HTR-8/SVneo (cell line): ENCODE results near the gene RTCA.
"Not testable (repeated sequence)": the region's sequence is repeated elsewhere in the genome, so short reads cannot be mapped to it uniquely, and the experiment has no call there.

Source experiments
- DNase-seq: peaks from one replicate; pipeline ENCODE4 v3.0.0; 2011; ENCODE audit warnings: low spot score, mixed read lengths; ENCODE audit not compliant: insufficient read length
- FAIRE-seq: peaks from 2 replicates; lab custom pipeline; 2011; peaks lifted over from hg19 to GRCh38; lab: Jason Lieb, UNC

Gene RTCA

GRCh38 chr1:100304227-100304626 lies 38.2 kb downstream of the RTCA start:
- FAIRE-seq: no peak
- DNase-seq: no peak

GRCh38 chr1:100304921-100305320 lies 38.9 kb downstream of the RTCA start:
- DNase-seq: no peak
- no peak for FAIRE-seq

- FAIRE-seq (no peak), DNase-seq (no peak)
These were observed 39.9 kb downstream of the RTCA start for GRCh38 chr1:100305954-100306353.

- FAIRE-seq: no peak
- DNase-seq: no peak
These were observed 40.8 kb downstream of the RTCA start for GRCh38 chr1:100306735-100307313.

GRCh38 chr1:100308777-100309176 lies 42.8 kb downstream of the RTCA start:
- FAIRE-seq (no peak), DNase-seq (no peak)

GRCh38 chr1:100309863-100310262 lies 43.8 kb downstream of the RTCA start:
- no peak for FAIRE-seq
- DNase-seq: no peak

GRCh38 chr1:100313382-100313781 lies 47.4 kb downstream of the RTCA start:
- FAIRE-seq: no peak
- no peak for DNase-seq

- DNase-seq (no peak), FAIRE-seq (no peak)
These were observed 50.6 kb downstream of the RTCA start for GRCh38 chr1:100316622-100317021.

GRCh38 chr1:100320311-100321099 lies 54.5 kb downstream of the RTCA start:
- FAIRE-seq (no peak), DNase-seq (no peak)

GRCh38 chr1:100321100-100321493 lies 55.1 kb downstream of the RTCA start:
- no peak for FAIRE-seq
- no peak for DNase-seq

GRCh38 chr1:100321506-100321905 lies 55.5 kb downstream of the RTCA start:
- DNase-seq: no peak
- FAIRE-seq: no peak

GRCh38 chr1:100322436-100323211 lies 56.6 kb downstream of the RTCA start:
- DNase-seq (no peak), FAIRE-seq (no peak)

GRCh38 chr1:100323419-100324106 lies 57.5 kb downstream of the RTCA start:
- DNase-seq: no peak

GRCh38 chr1:100325415-100326324 lies 59.7 kb downstream of the RTCA start:
- DNase-seq (peak; percentile 1), FAIRE-seq (no peak)

More at GRCh38 chr1:100323419-100324106, 57.5 kb downstream of the RTCA start:
- FAIRE-seq: no peak

GRCh38 chr1:100326325-100326670 lies 60.3 kb downstream of the RTCA start:
- not testable (repeated sequence) for FAIRE-seq, DNase-seq

- no peak for DNase-seq
- FAIRE-seq: no peak
These were observed 62.1 kb downstream of the RTCA start for GRCh38 chr1:100328133-100328532.

GRCh38 chr1:100331146-100331545 lies 65.1 kb downstream of the RTCA start:
- FAIRE-seq, DNase-seq: not testable (repeated sequence)

GRCh38 chr1:100332331-100332730 lies 66.3 kb downstream of the RTCA start:
- FAIRE-seq: no peak
- DNase-seq: no peak

GRCh38 chr1:100335436-100335835 lies 69.4 kb downstream of the RTCA start:
- FAIRE-seq: no peak
- DNase-seq: no peak
